Mucosa of stomach (tissue), 1 donor: ENCODE results near the gene CBR3.

Experiments
- H3K27me3 ChIP-seq: one replicate; pipeline ENCODE4 v1.7.0; 2013; ENCODE audit warnings: mild to moderate bottlenecking, low read length; ENCODE audit not compliant: control insufficient read depth, insufficient read depth
- H3K36me3 ChIP-seq: one replicate; pipeline ENCODE4 v1.7.0; 2013; ENCODE audit warnings: low read length; ENCODE audit not compliant: control insufficient read depth, insufficient read depth
- H3K4me1 ChIP-seq: one replicate; pipeline ENCODE4 v1.7.0; 2013; ENCODE audit warnings: mild to moderate bottlenecking, low read length; ENCODE audit not compliant: control insufficient read depth, insufficient read depth
- H3K4me3 ChIP-seq: one replicate; pipeline ENCODE4 v1.7.0; 2013; ENCODE audit warnings: low read length
- H3K9ac ChIP-seq: one replicate; pipeline ENCODE4 v1.7.0; 2013; ENCODE audit warnings: mild to moderate bottlenecking, low read length, moderate library complexity
- H3K9me3 ChIP-seq: one replicate; pipeline ENCODE4 v1.7.0; 2013; ENCODE audit warnings: mild to moderate bottlenecking, low read length, moderate library complexity; ENCODE audit not compliant: control insufficient read depth
- donor health status: Pancreatic carcinoma.

Gene CBR3

GRCh38 chr21:36179145-36179544 is 44.3 kb downstream of the CBR3 start:
- H3K9ac ChIP-seq = no peak overlapping the region
- H3K4me3 ChIP-seq = no peak overlapping the region
- no peaks in the 10 kb centered on the region for H3K9me3 ChIP-seq
- no peaks in the 10 kb centered on the region for H3K4me1 ChIP-seq
- no peaks in the 10 kb centered on the region for H3K27me3 ChIP-seq
- peaks cover 3% of the 10 kb centered on the region for H3K36me3 ChIP-seq

GRCh38 chr21:36180963-36181362 is 46.1 kb downstream of the CBR3 start:
- no peak overlapping the region for H3K9ac ChIP-seq
- H3K9me3 ChIP-seq = no peaks in the 10 kb centered on the region
- no peaks in the 10 kb centered on the region for H3K4me1 ChIP-seq
- no peaks in the 10 kb centered on the region for H3K36me3 ChIP-seq
- no peaks in the 10 kb centered on the region for H3K27me3 ChIP-seq
- no peak overlapping the region for H3K4me3 ChIP-seq

- H3K4me1 ChIP-seq = peaks cover 20% of the 10 kb centered on the region
- H3K9me3 ChIP-seq = no peaks in the 10 kb centered on the region
- no peaks in the 10 kb centered on the region for H3K36me3 ChIP-seq
- no peak overlapping the region for H3K9ac ChIP-seq
- H3K4me3 ChIP-seq = no peak overlapping the region
- H3K27me3 ChIP-seq = no peaks in the 10 kb centered on the region
Measured at GRCh38 chr21:36183144-36183795, 48.4 kb downstream of the CBR3 start.

- Histone ChIP-seq H3K9ac (no peak overlapping the region), H3K9me3 (no peaks in the 10 kb centered on the region), H3K4me3 (no peak overlapping the region), H3K27me3 (no peaks in the 10 kb centered on the region), H3K4me1 (peaks cover 31% of the 10 kb centered on the region), H3K36me3 (no peaks in the 10 kb centered on the region)
Measured at GRCh38 chr21:36184545-36184944, 49.7 kb downstream of the CBR3 start.

- H3K9ac ChIP-seq = no peak overlapping the region
- no peaks in the 10 kb centered on the region for H3K36me3 ChIP-seq
- no peaks in the 10 kb centered on the region for H3K9me3 ChIP-seq
- H3K4me1 ChIP-seq = peaks cover 31% of the 10 kb centered on the region
- no peaks in the 10 kb centered on the region for H3K27me3 ChIP-seq
- H3K4me3 ChIP-seq = no peak overlapping the region
Measured at GRCh38 chr21:36185523-36185922, 50.6 kb downstream of the CBR3 start.

- Histone ChIP-seq H3K9me3 (no peaks in the 10 kb centered on the region), H3K36me3 (no peaks in the 10 kb centered on the region), H3K9ac (no peak overlapping the region), H3K4me1 (peaks cover 31% of the 10 kb centered on the region), H3K27me3 (no peaks in the 10 kb centered on the region), H3K4me3 (no peak overlapping the region)
Measured at GRCh38 chr21:36186081-36186480, 51.2 kb downstream of the CBR3 start.

- no peaks in the 10 kb centered on the region for H3K9me3 ChIP-seq
- no peaks in the 10 kb centered on the region for H3K36me3 ChIP-seq
- no peaks in the 10 kb centered on the region for H3K27me3 ChIP-seq
- no peak overlapping the region for H3K9ac ChIP-seq
- H3K4me1 ChIP-seq = peaks cover 31% of the 10 kb centered on the region
- no peak overlapping the region for H3K4me3 ChIP-seq
Measured at GRCh38 chr21:36186506-36187399, 51.9 kb downstream of the CBR3 start.

GRCh38 chr21:36188081-36188681 is 53.3 kb downstream of the CBR3 start:
- Histone ChIP-seq H3K4me1 (peaks cover 37% of the 10 kb centered on the region), H3K27me3 (no peaks in the 10 kb centered on the region), H3K9me3 (no peaks in the 10 kb centered on the region), H3K4me3 (no peak overlapping the region), H3K9ac (no peak overlapping the region), H3K36me3 (no peaks in the 10 kb centered on the region)

- H3K4me3 ChIP-seq = no peak overlapping the region
- H3K27me3 ChIP-seq = no peaks in the 10 kb centered on the region
- H3K9ac ChIP-seq = no peak overlapping the region
- no peaks in the 10 kb centered on the region for H3K9me3 ChIP-seq
- H3K36me3 ChIP-seq = no peaks in the 10 kb centered on the region
- H3K4me1 ChIP-seq = peaks cover 44% of the 10 kb centered on the region
Measured at GRCh38 chr21:36188937-36189336, 54.1 kb downstream of the CBR3 start.

- Histone ChIP-seq H3K9ac (no peak overlapping the region), H3K36me3 (no peaks in the 10 kb centered on the region), H3K27me3 (no peaks in the 10 kb centered on the region), H3K4me1 (peaks cover 55% of the 10 kb centered on the region), H3K9me3 (no peaks in the 10 kb centered on the region), H3K4me3 (no peak overlapping the region)
Measured at GRCh38 chr21:36190736-36191135, 55.9 kb downstream of the CBR3 start.

GRCh38 chr21:36193200-36193599 is 58.3 kb downstream of the CBR3 start:
- Histone ChIP-seq H3K36me3 (no peaks in the 10 kb centered on the region), H3K9me3 (no peaks in the 10 kb centered on the region), H3K9ac (no peak overlapping the region), H3K27me3 (no peaks in the 10 kb centered on the region), H3K4me1 (peaks cover 56% of the 10 kb centered on the region), H3K4me3 (no peak overlapping the region)

GRCh38 chr21:36194024-36194423 is 59.1 kb downstream of the CBR3 start:
- Histone ChIP-seq H3K4me3 (no peak overlapping the region), H3K9me3 (no peaks in the 10 kb centered on the region), H3K4me1 (peaks cover 55% of the 10 kb centered on the region), H3K9ac (no peak overlapping the region), H3K27me3 (no peaks in the 10 kb centered on the region), H3K36me3 (no peaks in the 10 kb centered on the region)
